ENCODE data around the gene CNTN1. TPM values are rescaled to one million over a fixed set of nuclear protein-coding genes. Genes with fewer than 3 reads are reported as not detected.
A peak's percentile ranks its signal among the peaks of the same experiment; 100 is the strongest.

CNTN1 gene
- polyA plus RNA-seq, 1 donor from 2014 or later = 101 TPM

- no peaks in the 10 kb centered on the region for H4K20me1 ChIP-seq (ENCODE audit: insufficient read depth)
- no peak overlapping the region for H3K9ac ChIP-seq (ENCODE audit: low read length)
- H3K9me3 ChIP-seq (ENCODE audit: low read length) = no peaks in the 10 kb centered on the region
- no peaks in the 10 kb centered on the region for H3K9me2 ChIP-seq (ENCODE audit: insufficient read depth, low read length)
- H3K27ac ChIP-seq (ENCODE audit: low read length) = no peak overlapping the region
- H3K27me3 ChIP-seq (ENCODE audit: insufficient read depth, low read depth, low read length) = no peaks in the 10 kb centered on the region
- no peak for TF ChIP-seq CTCF (IDR thresholded peaks at IDR 0.05; ENCODE audit: poor library complexity, severe bottlenecking)
- no peak for TF ChIP-seq POLR2AphosphoS5 (IDR thresholded peaks at IDR 0.05)
- no peak for TF ChIP-seq REST (IDR thresholded peaks at IDR 0.05; ENCODE audit: borderline replicate concordance)
- TF ChIP-seq EZH2 (IDR thresholded peaks at IDR 0.05; ENCODE audit: borderline replicate concordance, insufficient read depth, low read length, poor library complexity, severe bottlenecking) = no peak
- TF ChIP-seq TAF1 (IDR thresholded peaks at IDR 0.05; ENCODE audit: low read depth) = no peak
- TF ChIP-seq SMC3 (conservative IDR thresholded peaks at IDR 0.05; ENCODE audit: poor library complexity) = no peak
- TF ChIP-seq RAD21 (conservative IDR thresholded peaks at IDR 0.05) = no peak
- no peak for TF ChIP-seq EP300 (conservative IDR thresholded peaks at IDR 0.05; ENCODE audit: poor library complexity, severe bottlenecking)
- TF ChIP-seq MXI1 (conservative IDR thresholded peaks at IDR 0.05; ENCODE audit: poor library complexity, severe bottlenecking) = no peak
- H2AFZ ChIP-seq (ENCODE audit: low read depth, low read length) = no peak overlapping the region
- H3F3A ChIP-seq (ENCODE audit: insufficient read depth, low read length, poor library complexity, severe bottlenecking) = peaks cover 4% of the 10 kb centered on the region
- no peaks in the 10 kb centered on the region for H3K79me2 ChIP-seq (replicated peaks; ENCODE audit: insufficient read depth, low read length)
- no peaks in the 10 kb centered on the region for H3K36me3 ChIP-seq (ENCODE audit: insufficient read depth, low read length)
- H3K4me2 ChIP-seq (ENCODE audit: low read length) = no peak overlapping the region
- no peak overlapping the region for H3K4me3 ChIP-seq (ENCODE audit: low read length)
Measured at GRCh38 chr12:40825156-40825555, 132.9 kb downstream of the CNTN1 start.

- H3K27me3 ChIP-seq (ENCODE audit: insufficient read depth, low read depth, low read length) = no peaks in the 10 kb centered on the region
- H3K79me2 ChIP-seq (replicated peaks; ENCODE audit: insufficient read depth, low read length) = no peaks in the 10 kb centered on the region
- H3K4me2 ChIP-seq (ENCODE audit: low read length) = peak overlapping the region; percentile 62
- no peaks in the 10 kb centered on the region for H3K9me3 ChIP-seq (ENCODE audit: low read length)
- TF ChIP-seq POLR2AphosphoS5 (IDR thresholded peaks at IDR 0.05) (peak; percentile 66), SMC3 (conservative IDR thresholded peaks at IDR 0.05; ENCODE audit: poor library complexity) (no peak), EZH2 (IDR thresholded peaks at IDR 0.05; ENCODE audit: borderline replicate concordance, insufficient read depth, low read length, poor library complexity, severe bottlenecking) (no peak), REST (IDR thresholded peaks at IDR 0.05; ENCODE audit: borderline replicate concordance) (no peak), RAD21 (conservative IDR thresholded peaks at IDR 0.05) (peak; percentile 20), EP300 (conservative IDR thresholded peaks at IDR 0.05; ENCODE audit: poor library complexity, severe bottlenecking) (peak; percentile 60)
- H3K9me2 ChIP-seq (ENCODE audit: insufficient read depth, low read length) = no peaks in the 10 kb centered on the region
- H3K36me3 ChIP-seq (ENCODE audit: insufficient read depth, low read length) = no peaks in the 10 kb centered on the region
- no peaks in the 10 kb centered on the region for H4K20me1 ChIP-seq (ENCODE audit: insufficient read depth)
- H3K9ac ChIP-seq (ENCODE audit: low read length) = peak overlapping the region; percentile 55
- H3K4me3 ChIP-seq (ENCODE audit: low read length) = peak overlapping the region; percentile 64
- peak overlapping the region; percentile 66 for H3K27ac ChIP-seq (ENCODE audit: low read length)
- no peaks in the 10 kb centered on the region for H3F3A ChIP-seq (ENCODE audit: insufficient read depth, low read length, poor library complexity, severe bottlenecking)
- no peak overlapping the region for H2AFZ ChIP-seq (ENCODE audit: low read depth, low read length)
Measured at GRCh38 chr12:40827683-40828592, 135.7 kb downstream of the CNTN1 start.

Data from neural cell (in vitro differentiated cells).